ENCODE results near the gene HS6ST3.

The HS6ST3 gene

DNA sequence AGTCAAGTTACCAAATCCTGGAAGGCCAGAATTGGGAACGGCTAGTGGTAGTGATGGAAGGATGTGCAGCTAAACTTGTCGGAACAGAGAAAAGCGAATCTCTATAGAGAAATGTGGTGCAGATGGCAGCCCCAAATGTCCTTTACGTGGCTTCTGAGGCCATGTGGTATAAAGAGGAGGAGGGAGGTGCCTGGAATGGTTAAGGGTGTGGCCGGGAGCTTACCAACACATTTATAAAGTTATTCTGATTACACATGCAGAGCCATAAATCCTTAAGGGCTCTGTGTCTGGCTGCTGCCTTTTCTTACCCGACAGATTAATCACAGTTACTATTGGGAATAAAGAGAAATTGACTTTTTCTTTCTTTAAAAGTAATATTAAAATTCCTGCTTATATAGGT lies 714.3 kb downstream of the HS6ST3 start:
- Histone ChIP-seq H3K9me3 (ENCODE audit: insufficient read depth, low read length, severe bottlenecking) (no peaks in the 10 kb centered on the region), H3K4me2 (ENCODE audit: insufficient read depth, low read length) (no peak overlapping the region), H3K79me2 (ENCODE audit: insufficient read depth, low read length) (no peaks in the 10 kb centered on the region), H3K36me3 (ENCODE audit: insufficient read depth, low read length) (no peaks in the 10 kb centered on the region), H3K27me3 (ENCODE audit: insufficient read depth, low read length, poor library complexity) (no peaks in the 10 kb centered on the region), H3K4me1 (ENCODE audit: insufficient read depth, low read length) (no peaks in the 10 kb centered on the region), H3K4me3 (ENCODE audit: low read depth in 1 of 2, low read length in 2 of 2) (no peak overlapping the region), H3K27ac (ENCODE audit: low read length) (no peak overlapping the region), H2AFZ (ENCODE audit: low read depth, low read length) (no peak overlapping the region), H4K20me1 (ENCODE audit: insufficient read depth, low read length) (no peaks in the 10 kb centered on the region), H3K9ac (ENCODE audit: low read depth, low read length) (no peak overlapping the region)
- ATAC-seq (ENCODE audit: insufficient read depth, low read depth) (no peak), DNase-seq (no peak)
- no peak for TF ChIP-seq EZH2 (IDR thresholded peaks at IDR 0.05; ENCODE audit: borderline replicate concordance, low read depth, low read length, severe bottlenecking)
- TF ChIP-seq, protein P1, sequence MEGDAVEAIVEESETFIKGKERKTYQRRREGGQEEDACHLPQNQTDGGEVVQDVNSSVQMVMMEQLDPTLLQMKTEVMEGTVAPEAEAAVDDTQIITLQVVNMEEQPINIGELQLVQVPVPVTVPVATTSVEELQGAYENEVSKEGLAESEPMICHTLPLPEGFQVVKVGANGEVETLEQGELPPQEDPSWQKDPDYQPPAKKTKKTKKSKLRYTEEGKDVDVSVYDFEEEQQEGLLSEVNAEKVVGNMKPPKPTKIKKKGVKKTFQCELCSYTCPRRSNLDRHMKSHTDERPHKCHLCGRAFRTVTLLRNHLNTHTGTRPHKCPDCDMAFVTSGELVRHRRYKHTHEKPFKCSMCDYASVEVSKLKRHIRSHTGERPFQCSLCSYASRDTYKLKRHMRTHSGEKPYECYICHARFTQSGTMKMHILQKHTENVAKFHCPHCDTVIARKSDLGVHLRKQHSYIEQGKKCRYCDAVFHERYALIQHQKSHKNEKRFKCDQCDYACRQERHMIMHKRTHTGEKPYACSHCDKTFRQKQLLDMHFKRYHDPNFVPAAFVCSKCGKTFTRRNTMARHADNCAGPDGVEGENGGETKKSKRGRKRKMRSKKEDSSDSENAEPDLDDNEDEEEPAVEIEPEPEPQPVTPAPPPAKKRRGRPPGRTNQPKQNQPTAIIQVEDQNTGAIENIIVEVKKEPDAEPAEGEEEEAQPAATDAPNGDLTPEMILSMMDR (IDR thresholded peaks at IDR 0.05; ENCODE audit: borderline replicate concordance, extremely low read depth, low read length, poor library complexity, severe bottlenecking) = no peak

DNA sequence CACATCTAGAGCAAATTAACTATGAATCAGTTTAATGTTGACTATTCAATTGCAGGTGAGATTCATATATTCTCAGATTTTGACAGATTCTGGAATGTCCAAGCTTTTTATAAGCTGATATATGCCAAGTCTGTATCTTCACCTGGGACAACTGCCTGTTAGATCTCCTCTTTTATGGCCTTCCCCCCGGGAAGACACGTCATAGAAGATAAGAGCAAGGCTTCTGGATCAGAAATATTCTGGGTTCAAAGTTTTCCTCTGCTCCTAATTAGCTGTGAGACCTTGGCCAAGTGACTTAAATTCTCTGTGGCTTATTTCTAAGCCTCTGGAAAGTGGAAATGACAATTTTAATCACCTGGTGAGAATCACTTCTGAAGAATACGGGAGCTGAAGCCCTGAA lies 716.8 kb downstream of the HS6ST3 start:
- no peaks in the 10 kb centered on the region for H3K4me1 ChIP-seq (ENCODE audit: insufficient read depth, low read length)
- no peak overlapping the region for H3K9ac ChIP-seq (ENCODE audit: low read depth, low read length)
- ATAC-seq (ENCODE audit: insufficient read depth, low read depth) (no peak), DNase-seq (no peak)
- H3K9me3 ChIP-seq (ENCODE audit: insufficient read depth, low read length, severe bottlenecking) = no peaks in the 10 kb centered on the region
- H3K27me3 ChIP-seq (ENCODE audit: insufficient read depth, low read length, poor library complexity) = no peaks in the 10 kb centered on the region
- no peaks in the 10 kb centered on the region for H3K36me3 ChIP-seq (ENCODE audit: insufficient read depth, low read length)
- H4K20me1 ChIP-seq (ENCODE audit: insufficient read depth, low read length) = no peaks in the 10 kb centered on the region
- H3K27ac ChIP-seq (ENCODE audit: low read length) = no peak overlapping the region
- H3K4me2 ChIP-seq (ENCODE audit: insufficient read depth, low read length) = no peak overlapping the region
- no peaks in the 10 kb centered on the region for H3K79me2 ChIP-seq (ENCODE audit: insufficient read depth, low read length)
- TF ChIP-seq, protein P1 (IDR thresholded peaks at IDR 0.05; ENCODE audit: borderline replicate concordance, extremely low read depth, low read length, poor library complexity, severe bottlenecking) = no peak
- no peak for TF ChIP-seq EZH2 (IDR thresholded peaks at IDR 0.05; ENCODE audit: borderline replicate concordance, low read depth, low read length, severe bottlenecking)
- H2AFZ ChIP-seq (ENCODE audit: low read depth, low read length) = no peak overlapping the region
- H3K4me3 ChIP-seq (ENCODE audit: low read depth in 1 of 2, low read length in 2 of 2) = no peak overlapping the region

DNA sequence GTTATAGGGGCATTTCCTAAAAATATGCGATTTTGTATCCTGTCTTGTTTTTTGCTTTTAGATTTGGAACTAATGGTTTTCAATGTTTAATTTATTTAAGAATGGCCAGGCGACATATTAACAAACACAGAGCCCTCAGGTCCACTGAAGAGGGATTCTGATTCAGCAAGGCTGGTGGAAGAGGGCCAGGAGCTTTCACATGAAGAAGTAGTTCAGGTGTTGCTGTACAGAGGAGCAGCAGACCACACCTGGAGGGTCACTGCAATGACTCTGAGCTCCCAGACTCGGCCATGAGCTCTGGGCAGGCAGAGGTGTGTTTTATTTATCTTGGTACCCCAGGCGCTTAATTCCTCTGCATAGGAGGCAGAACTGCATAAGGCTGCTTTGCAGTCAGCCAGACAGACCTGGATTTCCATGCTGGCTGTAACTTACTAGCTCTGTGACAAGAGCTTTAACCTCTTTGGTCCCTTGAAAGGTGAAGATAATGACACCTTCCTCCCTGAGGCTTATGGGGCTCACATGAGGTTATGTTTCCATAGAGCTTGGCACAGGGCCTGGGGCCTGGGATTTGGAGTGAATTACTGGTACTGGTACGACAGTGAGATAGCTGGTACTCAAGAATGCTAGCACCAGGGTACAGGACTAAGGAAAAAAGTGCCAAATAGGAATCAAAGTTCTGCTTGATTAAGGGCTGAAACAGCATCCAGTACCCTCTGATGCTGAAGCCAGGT lies 719.6 kb downstream of the HS6ST3 start:
- Histone ChIP-seq H2AFZ (ENCODE audit: low read depth, low read length) (no peak overlapping the region), H3K4me2 (ENCODE audit: insufficient read depth, low read length) (no peak overlapping the region), H3K27ac (ENCODE audit: low read length) (no peak overlapping the region), H4K20me1 (ENCODE audit: insufficient read depth, low read length) (no peaks in the 10 kb centered on the region), H3K79me2 (ENCODE audit: insufficient read depth, low read length) (no peaks in the 10 kb centered on the region), H3K27me3 (ENCODE audit: insufficient read depth, low read length, poor library complexity) (no peaks in the 10 kb centered on the region), H3K36me3 (ENCODE audit: insufficient read depth, low read length) (no peaks in the 10 kb centered on the region), H3K9ac (ENCODE audit: low read depth, low read length) (no peak overlapping the region), H3K9me3 (ENCODE audit: insufficient read depth, low read length, severe bottlenecking) (no peaks in the 10 kb centered on the region), H3K4me3 (ENCODE audit: low read depth in 1 of 2, low read length in 2 of 2) (no peak overlapping the region), H3K4me1 (ENCODE audit: insufficient read depth, low read length) (no peaks in the 10 kb centered on the region)
- TF ChIP-seq, protein P1 (IDR thresholded peaks at IDR 0.05; ENCODE audit: borderline replicate concordance, extremely low read depth, low read length, poor library complexity, severe bottlenecking) = no peak
- TF ChIP-seq EZH2 (IDR thresholded peaks at IDR 0.05; ENCODE audit: borderline replicate concordance, low read depth, low read length, severe bottlenecking) = no peak
- DNase-seq (no peak), ATAC-seq (ENCODE audit: insufficient read depth, low read depth) (no peak)

Data from DND-41 (cell line).